DOHH2 (cell line): Measurements from ENCODE around the gene GLIPR1.

ENCODE experiments used
- EZH2phosphoT487 ChIP-seq: fragments of 200-600 bp; sonication (generic); IDR thresholded peaks from 2 replicates; pipeline ENCODE4 v1.6.1; 2017; ENCODE audit warnings: borderline replicate concordance, mild to moderate bottlenecking, antibody characterized with exemption, low read length, moderate library complexity, mixed read lengths
- TF ChIP-seq, protein P1 (sequence below): fragments of 200-600 bp; sonication (generic); IDR thresholded peaks from one replicate; pipeline ENCODE4 v1.5.1; 2014; ENCODE audit warnings: antibody characterized with exemption, mild to moderate bottlenecking, low read depth, low read length; ENCODE audit not compliant: poor library complexity, severe bottlenecking

DNA sequence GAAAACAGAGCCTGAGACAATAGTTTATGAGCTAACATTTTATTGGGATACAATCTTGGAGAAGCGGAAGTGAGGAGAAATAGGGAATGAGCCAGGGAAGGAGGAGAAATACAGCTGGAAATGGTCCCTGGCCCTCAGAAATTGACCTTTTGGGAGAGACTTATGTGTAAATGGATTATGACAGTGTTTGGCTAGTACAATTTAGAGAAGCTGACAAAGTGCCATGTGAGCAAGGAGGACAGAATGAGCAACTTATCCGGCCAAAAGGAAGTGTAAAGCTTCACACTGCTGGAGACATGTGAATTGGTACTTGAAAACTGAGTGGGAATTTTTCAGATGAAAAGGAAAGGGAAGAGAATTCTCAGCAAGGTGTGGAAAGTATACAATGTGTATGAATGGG is 2.9 kb downstream of the GLIPR1 start:
- TF ChIP-seq, protein P1, sequence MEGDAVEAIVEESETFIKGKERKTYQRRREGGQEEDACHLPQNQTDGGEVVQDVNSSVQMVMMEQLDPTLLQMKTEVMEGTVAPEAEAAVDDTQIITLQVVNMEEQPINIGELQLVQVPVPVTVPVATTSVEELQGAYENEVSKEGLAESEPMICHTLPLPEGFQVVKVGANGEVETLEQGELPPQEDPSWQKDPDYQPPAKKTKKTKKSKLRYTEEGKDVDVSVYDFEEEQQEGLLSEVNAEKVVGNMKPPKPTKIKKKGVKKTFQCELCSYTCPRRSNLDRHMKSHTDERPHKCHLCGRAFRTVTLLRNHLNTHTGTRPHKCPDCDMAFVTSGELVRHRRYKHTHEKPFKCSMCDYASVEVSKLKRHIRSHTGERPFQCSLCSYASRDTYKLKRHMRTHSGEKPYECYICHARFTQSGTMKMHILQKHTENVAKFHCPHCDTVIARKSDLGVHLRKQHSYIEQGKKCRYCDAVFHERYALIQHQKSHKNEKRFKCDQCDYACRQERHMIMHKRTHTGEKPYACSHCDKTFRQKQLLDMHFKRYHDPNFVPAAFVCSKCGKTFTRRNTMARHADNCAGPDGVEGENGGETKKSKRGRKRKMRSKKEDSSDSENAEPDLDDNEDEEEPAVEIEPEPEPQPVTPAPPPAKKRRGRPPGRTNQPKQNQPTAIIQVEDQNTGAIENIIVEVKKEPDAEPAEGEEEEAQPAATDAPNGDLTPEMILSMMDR, result no peak
- no peak for TF ChIP-seq EZH2phosphoT487
